HEK293T (cell line): ENCODE results near the gene EPB41L4B.

ENCODE experiments used
- CTCF ChIA-PET: fragments of 350-600 bp; formaldehyde crosslinking; extraction: SDS; loops from one replicate; lab custom pipeline; 2021; ENCODE audit warnings: antibody characterized with exemption, inconsistent platforms; lab: Yijun Ruan, JAX
- POLR2A ChIA-PET: fragments of 350-600 bp; formaldehyde crosslinking; extraction: SDS; loops from one replicate; lab custom pipeline; 2020; ENCODE audit warnings: antibody characterized with exemption, inconsistent platforms; lab: Yijun Ruan, JAX
- DNase-seq: peaks from one replicate; pipeline ENCODE4 v3.0.0; 2012; ENCODE audit warnings: mixed read lengths; ENCODE audit errors: extremely low spot score
- ARNT ChIP-seq: fragments of 450-650 bp; IDR thresholded peaks from 2 replicates; pipeline ENCODE4 v1.6.1; 2017; ENCODE audit warnings: mild to moderate bottlenecking
- BHLHE40 ChIP-seq: fragments of 450-650 bp; IDR thresholded peaks from 2 replicates; pipeline ENCODE4 v1.6.1; 2016; ENCODE audit warnings: mild to moderate bottlenecking, moderate library complexity, borderline replicate concordance
- CTBP1 ChIP-seq: fragments of 450-650 bp; IDR thresholded peaks from 2 replicates; pipeline ENCODE4 v1.6.1; 2016; ENCODE audit warnings: borderline replicate concordance
- ELF4 ChIP-seq: fragments of 450-650 bp; IDR thresholded peaks from 2 replicates; pipeline ENCODE4 v1.6.1; 2017; ENCODE audit warnings: antibody characterized with exemption
- FOXA1 ChIP-seq: fragments of 450-650 bp; IDR thresholded peaks from 2 replicates; pipeline ENCODE4 v1.6.1; 2016; ENCODE audit warnings: mild to moderate bottlenecking
- FOXK2 ChIP-seq: fragments of 450-650 bp; IDR thresholded peaks from 2 replicates; pipeline ENCODE4 v1.6.1; 2016; ENCODE audit warnings: mild to moderate bottlenecking
- FOXM1 ChIP-seq: fragments of 450-650 bp; IDR thresholded peaks from 2 replicates; pipeline ENCODE4 v1.6.1; 2017; ENCODE audit warnings: mild to moderate bottlenecking, borderline replicate concordance
- HDGF ChIP-seq: fragments of 450-650 bp; IDR thresholded peaks from 2 replicates; pipeline ENCODE4 v1.6.1; 2017; ENCODE audit warnings: antibody characterized with exemption, borderline replicate concordance
- L3MBTL2 ChIP-seq: fragments of 450-650 bp; conservative IDR thresholded peaks from 2 replicates; pipeline ENCODE4 v1.6.1; 2016; ENCODE audit warnings: mild to moderate bottlenecking
- LEF1 ChIP-seq: fragments of 450-650 bp; IDR thresholded peaks from 2 replicates; pipeline ENCODE4 v1.6.1; 2017; ENCODE audit warnings: mild to moderate bottlenecking, borderline replicate concordance
- NFRKB ChIP-seq: fragments of 450-650 bp; IDR thresholded peaks from 2 replicates; pipeline ENCODE4 v1.6.1; 2016; ENCODE audit warnings: mild to moderate bottlenecking, moderate library complexity
- SP1 ChIP-seq: fragments of 450-650 bp; IDR thresholded peaks from 2 replicates; pipeline ENCODE4 v1.6.1; 2017
- SUZ12 ChIP-seq: fragments of 450-650 bp; IDR thresholded peaks from 2 replicates; pipeline ENCODE4 v1.6.1; 2016; ENCODE audit warnings: mild to moderate bottlenecking
- TARDBP ChIP-seq: fragments of 450-650 bp; IDR thresholded peaks from 2 replicates; pipeline ENCODE4 v1.6.1; 2016
- ZNF384 ChIP-seq: fragments of 450-650 bp; IDR thresholded peaks from 2 replicates; pipeline ENCODE4 v1.6.1; 2016
- TF ChIP-seq, protein P1 (sequence below): fragments of 450-650 bp; IDR thresholded peaks from 2 replicates; pipeline ENCODE4 v1.6.1; 2016

The EPB41L4B gene

DNA sequence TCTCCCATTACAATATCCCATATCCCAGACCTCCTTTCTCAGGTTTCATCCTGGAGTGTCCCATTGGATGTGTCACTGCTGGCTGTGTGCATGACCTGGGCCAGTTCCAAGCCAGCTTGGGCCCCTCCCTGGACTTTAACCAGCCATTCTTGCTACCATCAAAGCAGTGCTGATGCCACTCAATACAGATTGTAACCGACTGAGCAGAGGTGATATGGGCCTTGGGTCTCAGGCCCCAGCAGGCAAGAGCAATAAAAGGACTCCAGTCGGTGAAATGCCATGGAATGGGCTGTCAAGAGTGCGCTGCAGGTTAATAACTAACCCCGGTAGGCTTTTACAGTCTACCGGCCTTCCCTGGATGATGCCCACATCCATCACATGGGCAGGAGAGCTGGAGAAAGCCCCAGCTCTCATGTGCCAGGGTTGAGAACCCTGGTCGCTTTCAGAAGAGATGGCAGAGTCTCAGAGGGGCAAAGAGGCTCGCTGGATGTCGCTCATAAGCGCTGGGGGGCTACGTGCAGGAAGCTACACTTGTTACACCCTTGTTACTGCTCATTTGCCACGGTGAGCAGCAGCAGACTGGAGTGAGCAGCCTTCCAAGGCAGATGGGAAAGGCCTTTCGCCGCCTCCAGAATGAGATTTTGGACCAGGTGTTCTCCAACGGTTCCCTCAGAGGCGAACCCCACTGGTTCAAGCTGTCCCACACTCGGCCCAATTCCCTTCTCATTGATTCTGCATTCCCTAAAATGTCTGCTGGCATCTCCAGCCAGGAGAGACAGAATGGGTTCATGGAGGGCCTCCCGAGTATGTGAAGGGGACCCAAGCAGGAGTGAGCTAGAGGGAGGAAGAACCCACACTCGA is 13.2 kb downstream of the EPB41L4B start:
- peak; percentile 32 for DNase-seq
- TF ChIP-seq TARDBP (no peak), FOXK2 (no peak), BHLHE40 (no peak), NFRKB (no peak), ZNF384 (no peak), SP1 (no peak), FOXA1 (no peak), SUZ12 (no peak), ELF4 (no peak)
- ChIA-PET CTCF (interaction anchor here (0.6 kb wide), 3 partner anchors 11 to 386 kb away, joined by 4 to 5 read pairs (median 4); no protein-coding TSS in a partner anchor), POLR2A (no interaction called here)

DNA sequence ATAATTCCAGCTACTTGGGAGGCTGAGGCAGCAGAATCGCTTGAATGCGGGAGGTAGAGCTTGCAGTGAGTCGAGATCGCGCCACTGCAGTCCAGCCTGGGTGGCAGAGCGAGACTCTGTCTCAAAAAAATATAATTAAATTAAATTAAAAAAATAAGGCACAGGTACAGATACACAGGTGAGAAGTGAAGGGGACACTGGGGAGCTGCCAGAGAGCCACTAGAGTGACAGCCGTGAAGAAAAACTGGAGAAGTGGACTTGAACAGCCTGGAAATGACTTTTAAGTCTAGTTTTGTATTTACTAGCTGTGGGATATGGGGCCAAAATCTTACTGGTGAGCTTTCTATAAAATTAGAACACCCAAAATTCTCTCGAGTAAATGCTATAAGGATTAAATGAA is 15.1 kb downstream of the EPB41L4B start:
- DNase-seq, result no peak
- ChIA-PET POLR2A (no interaction called here), CTCF (no interaction called here)
- TF ChIP-seq L3MBTL2 (no peak), SP1 (no peak), ELF4 (no peak), ZNF384 (no peak), FOXM1 (no peak), BHLHE40 (no peak), FOXA1 (no peak), HDGF (no peak), TARDBP (no peak)

DNA sequence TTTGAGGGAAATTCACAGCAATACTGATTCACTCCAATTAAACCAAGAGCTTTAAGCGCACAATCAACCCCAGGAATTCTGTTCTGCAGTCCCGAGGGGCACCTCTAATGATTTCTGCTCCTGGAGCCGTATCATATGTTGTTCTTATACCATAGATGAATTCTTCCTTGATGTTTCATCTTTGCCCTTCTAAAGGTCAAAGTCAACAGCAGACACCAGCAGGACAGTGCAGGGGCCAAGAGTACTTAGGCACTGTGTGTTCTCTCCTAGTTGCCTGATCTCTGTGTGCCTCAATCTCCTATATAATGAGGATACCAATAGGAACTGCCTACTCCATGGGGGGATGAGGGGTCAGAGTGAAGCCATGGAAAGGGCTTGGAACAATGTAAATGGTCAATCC is 16.5 kb downstream of the EPB41L4B start:
- no peak for TF ChIP-seq NFRKB
- TF ChIP-seq, protein P1, sequence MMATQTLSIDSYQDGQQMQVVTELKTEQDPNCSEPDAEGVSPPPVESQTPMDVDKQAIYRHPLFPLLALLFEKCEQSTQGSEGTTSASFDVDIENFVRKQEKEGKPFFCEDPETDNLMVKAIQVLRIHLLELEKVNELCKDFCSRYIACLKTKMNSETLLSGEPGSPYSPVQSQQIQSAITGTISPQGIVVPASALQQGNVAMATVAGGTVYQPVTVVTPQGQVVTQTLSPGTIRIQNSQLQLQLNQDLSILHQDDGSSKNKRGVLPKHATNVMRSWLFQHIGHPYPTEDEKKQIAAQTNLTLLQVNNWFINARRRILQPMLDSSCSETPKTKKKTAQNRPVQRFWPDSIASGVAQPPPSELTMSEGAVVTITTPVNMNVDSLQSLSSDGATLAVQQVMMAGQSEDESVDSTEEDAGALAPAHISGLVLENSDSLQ, result no peak
- TF ChIP-seq TARDBP, result no peak
- TF ChIP-seq FOXK2, result no peak
- TF ChIP-seq ELF4, result no peak
- no peak for TF ChIP-seq FOXA1
- no peak for TF ChIP-seq SP1
- no peak for TF ChIP-seq HDGF
- TF ChIP-seq SUZ12, result no peak
- TF ChIP-seq ZNF384, result no peak
- TF ChIP-seq CTBP1, result no peak
- no peak for TF ChIP-seq BHLHE40
- no peak for TF ChIP-seq L3MBTL2
- no peak for TF ChIP-seq FOXM1
- no peak for TF ChIP-seq ARNT
- TF ChIP-seq LEF1, result no peak
- ChIA-PET CTCF (no interaction called here), POLR2A (no interaction called here)
- no peak for DNase-seq

DNA sequence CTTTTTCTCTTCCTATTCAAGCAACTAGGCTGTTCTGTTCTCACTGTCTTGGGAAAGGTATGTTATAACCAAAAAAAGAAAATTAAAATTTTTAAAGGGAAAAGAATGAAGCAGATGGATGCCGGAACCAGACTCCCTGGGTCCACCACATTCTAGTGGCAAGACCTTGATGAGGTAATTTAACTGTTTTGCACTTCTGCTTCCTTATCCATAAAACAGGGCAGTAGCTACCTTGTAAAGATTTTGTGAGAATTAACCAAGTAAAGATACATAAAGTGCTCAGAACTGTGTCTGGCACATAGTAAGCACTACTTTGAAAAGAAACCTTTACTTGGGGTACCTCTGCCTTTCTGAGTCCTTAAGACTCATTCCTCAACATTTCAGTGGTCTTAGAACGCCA is 17.0 kb downstream of the EPB41L4B start:
- ChIA-PET POLR2A (no interaction called here), CTCF (no interaction called here)
- DNase-seq, result no peak
- TF ChIP-seq FOXA1 (no peak), ARNT (no peak), FOXK2 (no peak), ELF4 (no peak), LEF1 (no peak)

DNA sequence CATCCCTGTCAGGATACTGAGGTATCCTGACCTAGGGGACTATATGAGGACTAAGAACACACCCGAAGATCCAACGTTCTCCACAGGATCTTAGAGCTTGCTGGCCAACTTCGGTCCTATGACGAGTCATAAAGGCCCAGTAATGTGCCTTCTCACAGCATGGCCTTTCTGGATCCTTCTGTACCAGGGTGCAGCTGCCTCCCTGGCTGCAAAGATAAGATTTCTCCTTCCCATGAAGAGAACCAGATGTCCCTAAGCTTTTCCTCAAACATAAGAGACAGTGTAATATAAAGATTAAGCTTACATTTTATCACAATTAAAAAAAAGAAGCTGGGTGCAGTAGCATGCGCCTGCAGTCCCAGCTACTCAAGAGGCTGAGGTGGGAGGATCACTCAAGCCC is 18.3 kb downstream of the EPB41L4B start:
- ChIA-PET CTCF (no interaction called here), POLR2A (no interaction called here)
- no peak for DNase-seq
- TF ChIP-seq NFRKB (no peak), ELF4 (no peak), ZNF384 (no peak), ARNT (no peak)
- TF ChIP-seq, protein P1, result no peak

DNA sequence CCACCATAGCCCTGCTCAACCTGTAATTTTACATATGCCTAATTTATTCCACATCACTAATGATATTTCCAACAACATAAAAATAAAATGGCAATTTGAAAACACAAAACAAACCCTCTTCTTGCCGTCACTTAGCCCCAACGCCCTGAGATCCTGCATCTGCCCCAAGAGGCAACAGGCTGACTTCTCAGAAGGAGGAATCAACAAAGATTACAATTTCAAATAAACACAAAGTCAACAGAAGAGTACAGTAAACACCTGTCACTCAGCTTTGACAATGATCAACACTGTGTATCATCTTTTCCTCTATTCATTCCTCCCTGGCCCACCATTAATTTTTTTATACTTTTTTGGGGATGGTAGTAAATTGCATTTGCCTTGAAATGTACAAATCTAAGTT is 19.8 kb downstream of the EPB41L4B start:
- ChIA-PET CTCF (no interaction called here), POLR2A (no interaction called here)
- TF ChIP-seq FOXA1 (no peak), TARDBP (no peak), LEF1 (no peak), ZNF384 (no peak), NFRKB (no peak), HDGF (no peak), SUZ12 (no peak), ARNT (no peak), FOXK2 (no peak), L3MBTL2 (no peak), BHLHE40 (no peak), ELF4 (no peak)
- no peak for DNase-seq

DNA sequence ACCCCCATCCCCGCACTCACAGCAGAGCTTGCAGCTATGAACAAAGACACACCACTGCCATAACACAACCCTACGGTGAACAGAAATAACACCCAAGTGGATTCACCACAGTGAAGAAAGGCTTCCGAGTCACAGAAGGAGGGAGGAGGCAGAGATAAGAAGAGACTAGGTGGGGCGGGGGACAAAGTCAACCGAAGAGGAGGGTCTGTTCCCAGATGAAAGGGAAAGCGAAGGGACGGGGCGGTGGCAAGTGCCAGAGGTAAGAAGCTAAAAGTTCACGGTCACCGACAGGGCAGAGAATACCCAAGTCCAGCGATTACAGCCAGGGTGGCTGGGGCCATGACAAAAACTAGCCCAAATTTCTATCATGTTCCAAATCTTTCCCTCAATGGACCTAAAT is 21.0 kb downstream of the EPB41L4B start:
- ChIA-PET CTCF (no interaction called here), POLR2A (no interaction called here)
- no peak for DNase-seq
- TF ChIP-seq ARNT, result no peak
- TF ChIP-seq, protein P1, result no peak
- TF ChIP-seq HDGF, result no peak
